GM12878 (cell line): ENCODE data around the gene FOXL1. TPM values are rescaled to one million over a fixed set of nuclear protein-coding genes. Genes with fewer than 3 reads are reported as not detected.

Experiments
- ATAC-seq: fragments of 200-7000 bp; cut with Tn5 transposase; 3 replicates; pipeline ENCODE4 v1.9.1; 2020; ENCODE audit warnings: mild to moderate bottlenecking, moderate library complexity
- BruUV-seq: library from RNA; stranded (reverse); fragments of 400-500 nt; replicated peaks from 2 replicates; lab custom pipeline; 2021; lab: Mats Ljungman, UMichigan
- CTCF ChIA-PET: fragments of 300-600 bp; sonication (Branson Sonifier 250); formaldehyde crosslinking; extraction: SDS; loops from one replicate; lab custom pipeline; 2021; ENCODE audit warnings: inconsistent platforms; lab: Yijun Ruan, JAX
- POLR2A ChIA-PET: fragments of 350-600 bp; formaldehyde crosslinking; extraction: SDS; loops from one replicate; lab custom pipeline; 2021; ENCODE audit warnings: inconsistent platforms; lab: Charles Lee
- RAD21 ChIA-PET: fragments of 300-600 bp; sonication (Branson Sonifier 250); formaldehyde crosslinking; loops from one replicate; lab custom pipeline; 2023; ENCODE audit warnings: antibody characterized with exemption; ENCODE audit not compliant: unreplicated experiment; lab: Charles Lee
- SMC1A ChIA-PET: fragments of 300-600 bp; sonication (Branson Sonifier 250); formaldehyde crosslinking; loops from one replicate; lab custom pipeline; 2023; ENCODE audit not compliant: unreplicated experiment, uncharacterized antibody; lab: Charles Lee
- DNase-seq: peaks from one replicate; pipeline ENCODE4 v3.0.0-alpha.2; 2011; ENCODE audit warnings: low read depth, low spot score
- FAIRE-seq: peaks from 3 replicates; lab custom pipeline; 2011; peaks lifted over from hg19 to GRCh38; lab: Jason Lieb, UNC
- H2AFZ ChIP-seq: 2 replicates; pipeline ENCODE4 v1.6.0; 2011; ENCODE audit warnings: low read depth, low read length, control low read depth; ENCODE audit not compliant: control insufficient read depth
- H3K27ac ChIP-seq: 2 replicates; pipeline ENCODE4 v1.5.1; 2011; ENCODE audit warnings: control low read depth; ENCODE audit not compliant: control insufficient read depth, insufficient read depth
- H3K27me3 ChIP-seq, 2 experiments: replicated peaks in 1 of 2; 2 replicates each; pipeline versions ENCODE4 v1.6.0 to v1.6.1; 2011; ENCODE audit warnings: low read length in 1 of 2; ENCODE audit not compliant: control insufficient read depth in 2 of 2, insufficient read depth in 2 of 2
- H3K36me3 ChIP-seq, 2 experiments: 2 replicates each; pipeline ENCODE4 v1.5.1; 2011; ENCODE audit warnings: low read length in 1 of 2; ENCODE audit not compliant: control insufficient read depth in 2 of 2, insufficient read depth in 2 of 2
- H3K4me1 ChIP-seq: 2 replicates; pipeline ENCODE4 v1.6.1; 2011; ENCODE audit warnings: mild to moderate bottlenecking, low read length, moderate library complexity, mixed read lengths; ENCODE audit not compliant: control insufficient read depth, insufficient read depth
- H3K4me2 ChIP-seq: 2 replicates; pipeline ENCODE4 v1.6.0; 2011; ENCODE audit warnings: control low read depth; ENCODE audit not compliant: control insufficient read depth, insufficient read depth
- H3K4me3 ChIP-seq: fragments of 200-600 bp; sonication (generic); 2 replicates; pipeline ENCODE4 v1.5.1; 2016
- H3K79me2 ChIP-seq: 2 replicates; pipeline ENCODE4 v1.6.0; 2011; ENCODE audit warnings: low read length; ENCODE audit not compliant: control insufficient read depth, insufficient read depth
- H3K9ac ChIP-seq: 2 replicates; pipeline ENCODE4 v1.8.0; 2011; ENCODE audit warnings: low read length, control low read depth, mixed read lengths; ENCODE audit not compliant: control insufficient read depth, insufficient read depth
- H3K9me3 ChIP-seq: replicated peaks from 3 replicates; pipeline ENCODE4 v1.5.1; 2011; ENCODE audit warnings: mild to moderate bottlenecking, low read length; ENCODE audit not compliant: control insufficient read depth, insufficient read depth
- H4K20me1 ChIP-seq: 2 replicates; pipeline ENCODE4 v1.6.0; 2011; ENCODE audit not compliant: control insufficient read depth, insufficient read depth
- CREB1 ChIP-seq: IDR thresholded peaks from 2 replicates; pipeline ENCODE4 v1.6.1; 2012; ENCODE audit warnings: low read depth, mild to moderate bottlenecking, inconsistent platforms
- IKZF2 ChIP-seq, 2 experiments: fragments of 450-650 bp; IDR thresholded peaks; 2 replicates each; pipeline ENCODE4 v1.6.1; 2017; ENCODE audit warnings: mild to moderate bottlenecking in 2 of 2, moderate library complexity in 2 of 2
- NBN ChIP-seq: fragments of 450-650 bp; IDR thresholded peaks from 2 replicates; pipeline ENCODE4 v1.6.1; 2016
- PBX3 ChIP-seq: IDR thresholded peaks from 2 replicates; pipeline ENCODE4 v1.6.1; 2011; ENCODE audit warnings: mild to moderate bottlenecking, low read depth, low read length, moderate library complexity; ENCODE audit not compliant: insufficient replicate concordance
- ZNF384 ChIP-seq: IDR thresholded peaks from 2 replicates; pipeline ENCODE4 v1.6.1; 2012; ENCODE audit warnings: low read depth, mild to moderate bottlenecking, low read length, improper control_type of control experiment, borderline replicate concordance
- WGBS: methylation state at CpG from one replicate; pipeline ENCODE4 v1.1.6; 2016; ENCODE audit warnings: low lambda C conversion rate; ENCODE audit not compliant: insufficient replicate concordance, insufficient coverage; ENCODE audit errors: missing lambda C conversion rate; 5-methylcytosine and 5-hydroxymethylcytosine counted together
- in situ Hi-C: fragments of 300-500 bp; cut with MboI; formaldehyde crosslinking; loops from 9 replicates; pipeline ENCODE4 v1.14.3; 2018; ENCODE audit warnings: mixed read lengths
- intact Hi-C: fragments of 100-400 bp; cut with micrococcal nuclease; formaldehyde crosslinking; loops from one replicate; pipeline ENCODE4 v1.14.2; 2022; ENCODE audit not compliant: unreplicated experiment
- polyA plus RNA-seq, 11 experiments: library from polyadenylated mRNA; depleted of rRNA in 4 of 11; unstranded in 6 of 11; stranded (reverse) in 5 of 11; fragments of >200 nt; fragmentation: Nextera tagmentation in 4 of 11; fragmentation: Illumina TruSeq in 1 of 11; extraction: Ambion mirVana in 4 of 11; extraction: Trizol in 1 of 11; gene quantifications; 1 replicate in 1 of 11; 2 replicates in 10 of 11; pipeline versions ENCODE4 v1.2.1 to v1.2.3, GENCODE V29; 2011 to 2016; ENCODE audit warnings: inconsistent platforms in 2 of 11, missing spikeins in 2 of 11, low read depth in 1 of 11
- total RNA-seq, 4 experiments: library from RNA; depleted of rRNA in 3 of 4; stranded (reverse); fragments of >200 nt in 3 of 4; fragmentation: Illumina TruSeq in 1 of 4; extraction: Trizol in 1 of 4; gene quantifications; 2 replicates each; pipeline versions ENCODE4 v1.2.1 to v1.2.3, GENCODE V29; 2013 to 2021

FOXL1 gene
- total and polyA plus RNA-seq, 10 of the 15 experiments (the other 5 are each of a cell fraction or from before 2014, with no cell fraction given): 0.05 TPM; not detected in 9

GRCh38 chr16:86572041-86572521, 6.3 kb upstream of the FOXL1 start:
- H3K4me2 ChIP-seq: no peak overlapping the region
- H3K79me2 ChIP-seq: no peaks in the 10 kb centered on the region
- no peak overlapping the region for H2AFZ ChIP-seq
- in situ Hi-C loops (no loop called here), intact Hi-C loops (no loop called here)
- TF ChIP-seq IKZF2 (IDR thresholded peaks at IDR 0.05) (no peak), ZNF384 (no peak)
- no peak for DNase-seq
- no peak overlapping the region for H3K9ac ChIP-seq
- peaks cover 2 to 13% of the 10 kb centered on the region in 2 experiments; a peak in 3 of 4 replicates for H3K27me3 ChIP-seq
- ChIA-PET POLR2A (no interaction called here), RAD21 (no interaction called here), SMC1A (no interaction called here), CTCF (no interaction called here)
- H3K4me1 ChIP-seq: no peaks in the 10 kb centered on the region
- no peaks in the 10 kb centered on the region for H4K20me1 ChIP-seq
- WGBS: 59% methylated on average over 12 of the region's 12 CpGs
- no peak overlapping the region for H3K27ac ChIP-seq
- BruUV-seq: no TSS peak
- no peak for FAIRE-seq
- ATAC-seq: no peak
- H3K9me3 ChIP-seq: no peaks in the 10 kb centered on the region
- no peaks in the 10 kb centered on the region for H3K36me3 ChIP-seq
- no peak overlapping the region for H3K4me3 ChIP-seq

GRCh38 chr16:86572606-86573005, 5.7 kb upstream of the FOXL1 start:
- BruUV-seq: no TSS peak
- in situ Hi-C loops (no loop called here), intact Hi-C loops (no loop called here)
- ChIA-PET POLR2A (no interaction called here), SMC1A (interaction anchor here (0.6 kb wide), 1 partner anchor 204 kb away, joined by 3 read pairs; no protein-coding TSS in a partner anchor), CTCF (no interaction called here), RAD21 (no interaction called here)
- H3K79me2 ChIP-seq: no peaks in the 10 kb centered on the region
- no peak for DNase-seq
- no peak for FAIRE-seq
- H3K9me3 ChIP-seq: no peaks in the 10 kb centered on the region
- ATAC-seq: no peak
- no peak overlapping the region for H3K9ac ChIP-seq
- H3K4me1 ChIP-seq: no peaks in the 10 kb centered on the region
- H3K27ac ChIP-seq: no peak overlapping the region
- no peak overlapping the region for H3K4me2 ChIP-seq
- H3K27me3 ChIP-seq: peaks cover 2 to 13% of the 10 kb centered on the region in 2 experiments; a peak in 3 of 4 replicates
- H3K4me3 ChIP-seq: no peak overlapping the region
- no peak for TF ChIP-seq NBN
- no peak for TF ChIP-seq PBX3
- no peak for TF ChIP-seq CREB1
- no peaks in the 10 kb centered on the region for H3K36me3 ChIP-seq
- WGBS: 63% methylated on average over 8 of the region's 8 CpGs
- H4K20me1 ChIP-seq: no peaks in the 10 kb centered on the region
- H2AFZ ChIP-seq: no peak overlapping the region
